Measurements from ENCODE around the gene RPS3.
"Not testable (repeated sequence)": the region's sequence is repeated elsewhere in the genome, so short reads cannot be mapped to it uniquely, and the experiment has no call there.

The RPS3 gene

DNA sequence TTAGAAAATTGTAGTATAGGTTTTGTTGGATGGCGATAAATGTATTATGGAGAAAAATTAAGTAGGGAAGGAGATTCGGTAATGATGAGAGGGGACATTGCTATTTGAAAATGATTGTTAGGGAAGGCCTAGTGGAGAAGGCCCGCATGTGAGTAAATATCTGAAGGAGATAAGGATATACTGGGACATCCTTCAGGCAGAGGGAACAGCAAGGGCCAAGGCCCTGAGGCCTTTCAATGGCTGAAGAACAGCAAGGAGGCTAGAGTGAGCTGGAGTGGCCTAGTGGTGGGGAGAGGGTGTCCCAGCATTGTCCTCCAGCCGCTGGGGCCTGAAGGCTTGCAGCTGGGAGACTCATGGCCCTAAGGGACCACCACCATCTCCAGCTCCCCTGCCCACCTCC, 24.7 kb upstream of the RPS3 start:
- no peak for DNase-seq
- no peak overlapping the region for H3K18ac ChIP-seq (ENCODE audit: low read length)
- peaks cover 2% of the 10 kb centered on the region for H3K4me1 ChIP-seq (ENCODE audit: control insufficient read depth, low read depth, low read length)
- WGBS (ENCODE audit: extremely low coverage, insufficient coverage, low lambda C conversion rate): 100% methylated on average over 2 of the region's 4 CpGs
- H4K5ac ChIP-seq (ENCODE audit: low read length): no peak overlapping the region
- H3K27ac ChIP-seq (ENCODE audit: low read depth, low read length): no peak overlapping the region
- H3K79me2 ChIP-seq (ENCODE audit: control insufficient read depth, insufficient read depth, low read length): no peaks in the 10 kb centered on the region
- no peak overlapping the region for H4K8ac ChIP-seq (ENCODE audit: low read depth, low read length)
- H3K36me3 ChIP-seq (ENCODE audit: control insufficient read depth, insufficient read depth, low read length): no peaks in the 10 kb centered on the region
- no peak overlapping the region for H3K4me3 ChIP-seq (ENCODE audit: low read length)
- no peak overlapping the region for H3K23ac ChIP-seq (ENCODE audit: low read length)
- H2BK120ac ChIP-seq (ENCODE audit: low read depth, low read length): no peak overlapping the region
- H2BK5ac ChIP-seq (ENCODE audit: low read length): no peak overlapping the region
- H2BK15ac ChIP-seq (replicated peaks; ENCODE audit: low read depth): no peak overlapping the region
- no peak overlapping the region for H2AK5ac ChIP-seq (ENCODE audit: low read length)
- no peaks in the 10 kb centered on the region for H3K27me3 ChIP-seq (ENCODE audit: insufficient read depth, low read length, poor library complexity)
- H3K9ac ChIP-seq (ENCODE audit: low read length): no peak overlapping the region
- H3K4me2 ChIP-seq (ENCODE audit: low read length): no peak overlapping the region
- no peak overlapping the region for H3K4ac ChIP-seq (ENCODE audit: low read depth, low read length)
- no peaks in the 10 kb centered on the region for H3K79me1 ChIP-seq (ENCODE audit: low read length)
- no peak overlapping the region for H3K56ac ChIP-seq (ENCODE audit: low read length)

DNA sequence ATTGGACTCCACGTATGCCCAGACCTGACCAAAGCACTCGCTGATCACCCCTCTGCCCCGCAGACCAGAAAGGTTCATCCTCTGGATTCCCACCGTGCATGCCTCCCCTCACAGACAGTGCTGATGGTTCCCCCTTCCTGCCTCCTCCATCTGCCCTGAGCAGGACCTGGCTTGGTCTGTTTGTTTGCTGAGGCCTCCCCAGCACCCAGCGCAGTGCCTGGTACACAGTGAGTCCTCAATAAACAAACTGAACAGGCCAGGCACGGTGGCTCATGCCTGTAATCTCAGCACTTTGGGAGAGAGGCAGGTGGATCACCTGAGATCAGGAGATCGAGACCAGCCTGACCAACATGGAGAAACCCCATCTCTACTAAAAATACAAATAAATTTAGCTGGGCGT, 23.7 kb upstream of the RPS3 start:
- Histone ChIP-seq H4K8ac (ENCODE audit: low read depth, low read length) (no peak overlapping the region), H3K4me3 (ENCODE audit: low read length) (no peak overlapping the region), H3K4me2 (ENCODE audit: low read length) (no peak overlapping the region), H3K23ac (ENCODE audit: low read length) (no peak overlapping the region), H3K27ac (ENCODE audit: low read depth, low read length) (no peak overlapping the region), H2BK120ac (ENCODE audit: low read depth, low read length) (no peak overlapping the region), H3K36me3 (ENCODE audit: control insufficient read depth, insufficient read depth, low read length) (no peaks in the 10 kb centered on the region), H3K4ac (ENCODE audit: low read depth, low read length) (no peak overlapping the region), H3K79me2 (ENCODE audit: control insufficient read depth, insufficient read depth, low read length) (no peaks in the 10 kb centered on the region), H2AK5ac (ENCODE audit: low read length) (peak overlapping the region; percentile 18), H3K18ac (ENCODE audit: low read length) (no peak overlapping the region), H3K27me3 (ENCODE audit: insufficient read depth, low read length, poor library complexity) (no peaks in the 10 kb centered on the region), H3K56ac (ENCODE audit: low read length) (peak overlapping the region; percentile 10), H3K9ac (ENCODE audit: low read length) (no peak overlapping the region), H3K4me1 (ENCODE audit: control insufficient read depth, low read depth, low read length) (peaks cover 2% of the 10 kb centered on the region), H3K79me1 (ENCODE audit: low read length) (no peaks in the 10 kb centered on the region), H2BK5ac (ENCODE audit: low read length) (no peak overlapping the region), H4K5ac (ENCODE audit: low read length) (no peak overlapping the region), H2BK15ac (replicated peaks; ENCODE audit: low read depth) (no peak overlapping the region)
- DNase-seq: no peak
- WGBS (ENCODE audit: extremely low coverage, insufficient coverage, low lambda C conversion rate): no CpG with 5 or more reads among the region's 8 CpGs

DNA sequence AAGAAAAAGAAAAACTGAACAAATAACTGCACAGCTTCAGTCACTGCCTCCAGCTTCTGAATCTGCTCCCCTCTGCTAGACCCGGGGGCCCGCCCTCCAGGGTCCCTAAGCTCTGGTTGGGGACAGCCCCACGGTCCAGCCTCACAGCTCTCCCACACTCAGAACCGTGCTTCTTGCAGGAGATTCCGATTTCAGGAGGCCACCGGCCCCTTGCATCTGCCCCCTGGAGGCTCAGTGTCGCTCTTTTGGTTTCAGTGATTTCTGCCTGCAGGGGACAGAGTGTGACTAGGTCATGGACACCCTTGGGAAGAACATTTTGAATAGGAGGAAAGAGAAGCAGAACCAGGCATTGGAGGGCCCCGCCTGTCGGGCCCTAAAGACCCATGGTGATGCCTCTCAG, 23.1 kb upstream of the RPS3 start:
- Histone ChIP-seq H3K9ac (ENCODE audit: low read length) (no peak overlapping the region), H2BK15ac (replicated peaks; ENCODE audit: low read depth) (no peak overlapping the region), H3K4me3 (ENCODE audit: low read length) (no peak overlapping the region), H3K36me3 (ENCODE audit: control insufficient read depth, insufficient read depth, low read length) (no peaks in the 10 kb centered on the region), H3K4me2 (ENCODE audit: low read length) (no peak overlapping the region), H3K56ac (ENCODE audit: low read length) (peak overlapping the region; percentile 60), H3K27ac (ENCODE audit: low read depth, low read length) (no peak overlapping the region), H4K8ac (ENCODE audit: low read depth, low read length) (no peak overlapping the region), H4K5ac (ENCODE audit: low read length) (no peak overlapping the region), H2BK120ac (ENCODE audit: low read depth, low read length) (no peak overlapping the region), H3K27me3 (ENCODE audit: insufficient read depth, low read length, poor library complexity) (no peaks in the 10 kb centered on the region), H2AK5ac (ENCODE audit: low read length) (no peak overlapping the region), H3K79me2 (ENCODE audit: control insufficient read depth, insufficient read depth, low read length) (no peaks in the 10 kb centered on the region), H3K23ac (ENCODE audit: low read length) (no peak overlapping the region), H3K79me1 (ENCODE audit: low read length) (no peaks in the 10 kb centered on the region), H3K4ac (ENCODE audit: low read depth, low read length) (peak overlapping the region; percentile 20), H2BK5ac (ENCODE audit: low read length) (no peak overlapping the region), H3K18ac (ENCODE audit: low read length) (no peak overlapping the region), H3K4me1 (ENCODE audit: control insufficient read depth, low read depth, low read length) (peaks cover 2% of the 10 kb centered on the region)
- WGBS (ENCODE audit: extremely low coverage, insufficient coverage, low lambda C conversion rate): no CpG with 5 or more reads among the region's 9 CpGs
- DNase-seq: peak; percentile 69

DNA sequence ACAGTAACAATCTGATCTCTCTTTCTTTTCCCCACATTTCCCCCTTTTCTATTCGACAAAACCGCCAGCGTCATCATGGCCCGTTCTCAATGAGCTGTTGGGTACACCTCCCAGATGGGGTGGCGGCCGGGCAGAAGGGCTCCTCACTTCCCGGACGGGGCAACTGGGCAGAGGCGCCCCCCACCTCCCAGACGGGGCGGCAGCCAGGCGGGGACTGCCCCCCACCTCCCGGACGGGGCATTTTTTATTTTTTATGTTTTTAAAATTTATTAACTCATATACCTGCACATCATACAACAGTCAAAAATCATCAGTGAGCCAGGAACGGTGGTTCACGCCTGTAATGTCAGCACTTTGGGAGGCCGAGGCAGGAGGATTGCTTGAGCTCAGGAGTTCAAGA, 20.5 kb upstream of the RPS3 start:
- not testable (repeated sequence) for H3K79me2 ChIP-seq (ENCODE audit: control insufficient read depth, insufficient read depth, low read length); H3K27ac ChIP-seq (ENCODE audit: low read depth, low read length); H2AK5ac ChIP-seq (ENCODE audit: low read length); H3K23ac ChIP-seq (ENCODE audit: low read length); H2BK120ac ChIP-seq (ENCODE audit: low read depth, low read length); H3K18ac ChIP-seq (ENCODE audit: low read length); H3K4me2 ChIP-seq (ENCODE audit: low read length); H3K4me3 ChIP-seq (ENCODE audit: low read length); H2BK5ac ChIP-seq (ENCODE audit: low read length); H4K5ac ChIP-seq (ENCODE audit: low read length); H3K4me1 ChIP-seq (ENCODE audit: control insufficient read depth, low read depth, low read length); H3K36me3 ChIP-seq (ENCODE audit: control insufficient read depth, insufficient read depth, low read length); H3K4ac ChIP-seq (ENCODE audit: low read depth, low read length); H4K8ac ChIP-seq (ENCODE audit: low read depth, low read length); H2BK15ac ChIP-seq (replicated peaks; ENCODE audit: low read depth); H3K9ac ChIP-seq (ENCODE audit: low read length); H3K27me3 ChIP-seq (ENCODE audit: insufficient read depth, low read length, poor library complexity); DNase-seq; H3K56ac ChIP-seq (ENCODE audit: low read length); H3K79me1 ChIP-seq (ENCODE audit: low read length)
- no CpG with 5 or more reads among the region's 17 CpGs for WGBS (ENCODE audit: extremely low coverage, insufficient coverage, low lambda C conversion rate)

DNA sequence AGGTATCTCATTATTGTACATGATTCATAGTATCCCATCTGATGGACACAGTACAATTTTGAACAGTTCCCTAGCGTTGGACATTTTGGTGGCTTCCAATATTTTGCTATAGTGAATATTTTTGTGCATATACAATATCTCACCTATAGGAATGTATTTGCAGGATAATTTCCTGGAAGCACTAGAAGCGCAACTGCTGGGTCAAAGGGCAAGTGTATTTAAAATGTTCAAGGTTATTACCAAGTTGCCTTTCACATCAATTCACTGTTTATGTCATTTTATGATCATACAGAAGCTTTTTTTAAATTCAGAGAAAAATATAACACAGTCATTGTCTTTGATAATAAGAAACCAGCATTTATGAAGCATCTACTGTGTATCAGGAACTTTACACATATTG, 19.1 kb upstream of the RPS3 start:
- Histone ChIP-seq H4K5ac (ENCODE audit: low read length) (no peak overlapping the region), H3K23ac (ENCODE audit: low read length) (no peak overlapping the region), H3K27me3 (ENCODE audit: insufficient read depth, low read length, poor library complexity) (no peaks in the 10 kb centered on the region), H4K8ac (ENCODE audit: low read depth, low read length) (no peak overlapping the region), H3K79me2 (ENCODE audit: control insufficient read depth, insufficient read depth, low read length) (no peaks in the 10 kb centered on the region), H3K4me3 (ENCODE audit: low read length) (no peak overlapping the region), H2BK120ac (ENCODE audit: low read depth, low read length) (no peak overlapping the region), H3K27ac (ENCODE audit: low read depth, low read length) (no peak overlapping the region), H3K56ac (ENCODE audit: low read length) (peak overlapping the region; percentile 37), H3K9ac (ENCODE audit: low read length) (no peak overlapping the region), H3K4me2 (ENCODE audit: low read length) (no peak overlapping the region), H2BK5ac (ENCODE audit: low read length) (no peak overlapping the region), H3K4me1 (ENCODE audit: control insufficient read depth, low read depth, low read length) (no peaks in the 10 kb centered on the region), H3K18ac (ENCODE audit: low read length) (no peak overlapping the region), H3K79me1 (ENCODE audit: low read length) (no peaks in the 10 kb centered on the region), H2AK5ac (ENCODE audit: low read length) (no peak overlapping the region), H3K36me3 (ENCODE audit: control insufficient read depth, insufficient read depth, low read length) (no peaks in the 10 kb centered on the region), H2BK15ac (replicated peaks; ENCODE audit: low read depth) (no peak overlapping the region), H3K4ac (ENCODE audit: low read depth, low read length) (no peak overlapping the region)
- no CpG with 5 or more reads among the region's 2 CpGs for WGBS (ENCODE audit: extremely low coverage, insufficient coverage, low lambda C conversion rate)
- no peak for DNase-seq

DNA sequence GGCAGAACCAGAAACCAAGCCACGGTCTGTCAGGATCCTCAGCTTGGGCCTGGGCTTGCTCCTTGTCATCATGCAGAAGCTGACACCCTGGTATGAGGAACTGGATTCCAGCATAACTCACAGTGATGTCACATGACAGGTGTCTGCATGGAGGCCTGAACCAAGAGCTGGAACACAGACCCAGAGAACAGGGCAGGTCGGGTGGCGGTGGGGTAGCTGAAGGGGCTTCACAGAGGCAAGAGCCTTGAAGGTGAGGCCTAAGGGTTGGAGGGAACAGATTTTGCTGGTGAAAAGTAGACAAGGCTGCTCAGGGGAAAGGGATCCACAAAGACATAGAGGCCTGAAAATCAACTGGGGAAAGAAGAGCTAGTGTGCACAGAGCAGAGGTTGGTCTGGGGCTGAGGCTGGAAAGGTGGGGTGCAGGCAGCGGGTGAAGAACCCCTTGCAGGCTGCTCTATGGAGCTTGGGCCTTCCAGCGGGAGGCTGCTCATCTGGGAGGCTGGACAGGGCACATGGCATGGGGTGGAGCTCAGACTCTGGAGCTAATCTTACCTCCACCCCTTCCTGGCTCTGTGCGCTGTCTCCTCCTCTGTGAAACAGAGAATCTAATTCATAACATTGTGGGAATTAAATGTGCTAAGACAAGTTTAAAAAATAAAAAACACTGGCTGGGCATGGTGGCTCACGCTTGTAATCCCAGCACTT, 18.4 kb upstream of the RPS3 start:
- no peak overlapping the region for H2AK5ac ChIP-seq (ENCODE audit: low read length)
- H2BK5ac ChIP-seq (ENCODE audit: low read length): peak overlapping the region; percentile 9
- H3K36me3 ChIP-seq (ENCODE audit: control insufficient read depth, insufficient read depth, low read length): no peaks in the 10 kb centered on the region
- peak; percentile 70 for DNase-seq
- no peak overlapping the region for H4K8ac ChIP-seq (ENCODE audit: low read depth, low read length)
- H3K4me3 ChIP-seq (ENCODE audit: low read length): no peak overlapping the region
- no peak overlapping the region for H3K27ac ChIP-seq (ENCODE audit: low read depth, low read length)
- no peak overlapping the region for H3K4ac ChIP-seq (ENCODE audit: low read depth, low read length)
- no peak overlapping the region for H3K9ac ChIP-seq (ENCODE audit: low read length)
- no peak overlapping the region for H3K23ac ChIP-seq (ENCODE audit: low read length)
- no peak overlapping the region for H3K18ac ChIP-seq (ENCODE audit: low read length)
- H2BK120ac ChIP-seq (ENCODE audit: low read depth, low read length): no peak overlapping the region
- H4K5ac ChIP-seq (ENCODE audit: low read length): no peak overlapping the region
- H3K4me2 ChIP-seq (ENCODE audit: low read length): no peak overlapping the region
- no peaks in the 10 kb centered on the region for H3K79me2 ChIP-seq (ENCODE audit: control insufficient read depth, insufficient read depth, low read length)
- no CpG with 5 or more reads among the region's 7 CpGs for WGBS (ENCODE audit: extremely low coverage, insufficient coverage, low lambda C conversion rate)
- H2BK15ac ChIP-seq (replicated peaks; ENCODE audit: low read depth): no peak overlapping the region
- no peaks in the 10 kb centered on the region for H3K79me1 ChIP-seq (ENCODE audit: low read length)
- peak overlapping the region; percentile 37 for H3K56ac ChIP-seq (ENCODE audit: low read length)
- no peaks in the 10 kb centered on the region for H3K4me1 ChIP-seq (ENCODE audit: control insufficient read depth, low read depth, low read length)
- no peaks in the 10 kb centered on the region for H3K27me3 ChIP-seq (ENCODE audit: insufficient read depth, low read length, poor library complexity)
